Upper lobe of right lung (tissue), 1 donor: Measurements from ENCODE around the gene CTXND1. TPM values are rescaled to one million over a fixed set of nuclear protein-coding genes. Genes with fewer than 3 reads are reported as not detected.

Source experiments
- ATAC-seq: fragments of 200-7000 bp; cut with Tn5 transposase; one replicate; pipeline ENCODE4 v1.9.1; 2020; ENCODE audit warnings: mild to moderate bottlenecking, moderate library complexity
- DNase-seq: peaks from one replicate; pipeline ENCODE4 v3.0.0-alpha.2; 2020
- H3K27ac ChIP-seq: fragments of 200-600 bp; one replicate; pipeline ENCODE4 v1.8.0; 2022
- H3K27me3 ChIP-seq: fragments of 200-600 bp; one replicate; pipeline ENCODE4 v1.8.0; 2022; ENCODE audit warnings: mild to moderate bottlenecking
- H3K36me3 ChIP-seq: fragments of 200-600 bp; one replicate; pipeline ENCODE4 v1.8.0; 2022
- H3K4me1 ChIP-seq: fragments of 200-600 bp; one replicate; pipeline ENCODE4 v1.8.0; 2022
- H3K4me3 ChIP-seq: fragments of 200-600 bp; one replicate; pipeline ENCODE4 v1.8.0; 2022; ENCODE audit warnings: mild to moderate bottlenecking
- H3K9me3 ChIP-seq: fragments of 200-600 bp; one replicate; pipeline ENCODE4 v1.8.0; 2022
- intact Hi-C: fragments of 100-400 bp; cut with DNase I; formaldehyde crosslinking; loops from one replicate; pipeline ENCODE4 v1.11.0; 2022
- total RNA-seq: library from RNA; stranded (reverse); fragmentation: NEBNext Ultra II Directional; extraction: Animal tissue kit (Norgen Biotek cat#: 25700); gene quantifications from one replicate; pipeline ENCODE4 v1.2.1, GENCODE V29; 2021
- TF ChIP-seq, protein P1 (sequence below): fragments of 200-600 bp; IDR thresholded peaks from one replicate; pipeline ENCODE4 v1.8.0; 2022; ENCODE audit warnings: antibody characterized with exemption
- donor health status: DM: no; HTN: yes; CAD: no; lungs with severe emphysema.

CTXND1 gene
- total RNA-seq, 1 donor from 2014 or later: 1.9 TPM

DNA sequence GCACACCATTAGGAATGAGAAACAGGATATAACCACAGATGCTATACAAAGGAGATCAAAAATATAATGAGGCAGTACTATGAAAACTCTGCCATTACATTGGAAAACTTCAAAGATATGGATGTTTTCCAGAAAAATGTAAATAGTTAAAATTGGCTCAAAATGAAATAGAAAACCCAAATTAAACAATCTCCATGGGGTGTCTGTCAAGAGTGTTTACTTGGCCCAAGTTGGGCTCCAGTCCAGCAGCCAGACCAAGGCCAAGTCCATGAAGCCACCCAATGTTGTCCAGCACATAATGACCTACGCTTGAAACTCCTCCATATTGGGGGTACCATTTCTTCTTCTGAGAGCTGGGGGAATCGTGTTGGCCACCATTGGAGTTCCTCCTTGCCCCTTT lies 37.1 kb downstream of the CTXND1 start:
- Histone ChIP-seq H3K9me3 (no peaks in the 10 kb centered on the region), H3K27me3 (no peaks in the 10 kb centered on the region), H3K4me1 (no peaks in the 10 kb centered on the region), H3K27ac (no peak overlapping the region), H3K4me3 (no peak overlapping the region), H3K36me3 (no peaks in the 10 kb centered on the region)
- intact Hi-C loops: no loop called here
- TF ChIP-seq, protein P1, sequence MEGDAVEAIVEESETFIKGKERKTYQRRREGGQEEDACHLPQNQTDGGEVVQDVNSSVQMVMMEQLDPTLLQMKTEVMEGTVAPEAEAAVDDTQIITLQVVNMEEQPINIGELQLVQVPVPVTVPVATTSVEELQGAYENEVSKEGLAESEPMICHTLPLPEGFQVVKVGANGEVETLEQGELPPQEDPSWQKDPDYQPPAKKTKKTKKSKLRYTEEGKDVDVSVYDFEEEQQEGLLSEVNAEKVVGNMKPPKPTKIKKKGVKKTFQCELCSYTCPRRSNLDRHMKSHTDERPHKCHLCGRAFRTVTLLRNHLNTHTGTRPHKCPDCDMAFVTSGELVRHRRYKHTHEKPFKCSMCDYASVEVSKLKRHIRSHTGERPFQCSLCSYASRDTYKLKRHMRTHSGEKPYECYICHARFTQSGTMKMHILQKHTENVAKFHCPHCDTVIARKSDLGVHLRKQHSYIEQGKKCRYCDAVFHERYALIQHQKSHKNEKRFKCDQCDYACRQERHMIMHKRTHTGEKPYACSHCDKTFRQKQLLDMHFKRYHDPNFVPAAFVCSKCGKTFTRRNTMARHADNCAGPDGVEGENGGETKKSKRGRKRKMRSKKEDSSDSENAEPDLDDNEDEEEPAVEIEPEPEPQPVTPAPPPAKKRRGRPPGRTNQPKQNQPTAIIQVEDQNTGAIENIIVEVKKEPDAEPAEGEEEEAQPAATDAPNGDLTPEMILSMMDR: no peak
- ATAC-seq: no peak
- no peak for DNase-seq

- TF ChIP-seq, protein P1: no peak
- H3K27ac ChIP-seq: no peak overlapping the region
- H3K4me3 ChIP-seq: no peak overlapping the region
- no peaks in the 10 kb centered on the region for H3K27me3 ChIP-seq
- no peaks in the 10 kb centered on the region for H3K9me3 ChIP-seq
- intact Hi-C loops: no loop called here
- DNase-seq: no peak
- no peak for ATAC-seq
- no peaks in the 10 kb centered on the region for H3K36me3 ChIP-seq
- peaks cover 7% of the 10 kb centered on the region for H3K4me1 ChIP-seq
These were observed 40.0 kb downstream of the CTXND1 start for GRCh38 chr15:80211976-80212375.

DNA sequence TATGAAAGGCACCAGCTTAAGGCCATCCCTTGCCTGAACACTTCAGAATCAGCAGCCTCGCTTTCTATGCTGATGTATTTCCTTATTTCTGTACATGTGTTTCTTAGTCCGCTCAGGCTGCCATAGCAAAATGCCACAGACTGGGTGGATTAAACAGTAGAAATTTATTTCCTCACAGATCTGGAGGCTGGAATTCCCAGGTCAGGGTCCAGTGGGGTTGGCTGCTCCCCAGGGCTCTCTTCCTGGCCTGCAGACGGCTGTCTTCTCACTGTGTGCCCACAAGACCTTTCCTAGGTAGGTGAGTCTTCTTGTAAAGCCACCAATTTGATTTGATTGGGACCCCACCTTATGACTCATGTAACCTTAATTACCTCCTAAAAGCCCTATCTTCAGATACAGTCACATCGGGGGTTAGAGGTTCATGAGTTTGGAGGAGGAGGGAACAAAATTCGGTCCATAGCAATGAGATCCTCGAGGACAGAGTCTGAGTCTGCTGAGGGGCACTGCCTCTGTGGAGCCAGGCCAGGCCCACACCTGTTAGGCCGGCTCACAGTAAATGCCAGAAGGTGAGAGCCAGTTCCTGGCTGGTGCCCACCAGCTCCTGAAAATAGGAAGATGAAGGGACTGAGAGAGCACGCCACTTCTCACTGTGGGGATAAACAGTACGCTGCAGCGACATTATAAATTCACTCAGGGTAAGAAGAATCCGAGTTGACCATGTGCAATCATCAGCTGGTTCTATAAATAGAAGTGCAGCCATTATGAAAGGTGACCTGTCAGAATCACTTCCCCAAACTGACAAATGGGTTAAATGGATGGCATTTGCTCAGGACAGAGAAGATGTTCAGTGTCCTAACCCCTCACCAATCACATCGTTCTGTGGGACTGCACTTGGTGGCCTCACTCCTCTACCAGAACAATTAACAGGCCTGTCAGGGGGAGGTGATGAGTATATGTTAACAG lies 41.1 kb downstream of the CTXND1 start:
- ATAC-seq (no peak), DNase-seq (no peak)
- Histone ChIP-seq H3K9me3 (no peaks in the 10 kb centered on the region), H3K4me3 (no peak overlapping the region), H3K27ac (no peak overlapping the region), H3K36me3 (no peaks in the 10 kb centered on the region), H3K27me3 (no peaks in the 10 kb centered on the region), H3K4me1 (peaks cover 7% of the 10 kb centered on the region)
- intact Hi-C loops: no loop called here
- TF ChIP-seq, protein P1: no peak

GRCh38 chr15:80208758-80209734 lies 43.0 kb downstream of the CTXND1 start:
- Histone ChIP-seq H3K27ac (no peak overlapping the region), H3K36me3 (no peaks in the 10 kb centered on the region), H3K27me3 (no peaks in the 10 kb centered on the region), H3K9me3 (no peaks in the 10 kb centered on the region), H3K4me3 (no peak overlapping the region), H3K4me1 (peaks cover 7% of the 10 kb centered on the region)
- intact Hi-C loops: no loop called here
- TF ChIP-seq, protein P1: no peak
- DNase-seq: no peak
- ATAC-seq: no peak

DNA sequence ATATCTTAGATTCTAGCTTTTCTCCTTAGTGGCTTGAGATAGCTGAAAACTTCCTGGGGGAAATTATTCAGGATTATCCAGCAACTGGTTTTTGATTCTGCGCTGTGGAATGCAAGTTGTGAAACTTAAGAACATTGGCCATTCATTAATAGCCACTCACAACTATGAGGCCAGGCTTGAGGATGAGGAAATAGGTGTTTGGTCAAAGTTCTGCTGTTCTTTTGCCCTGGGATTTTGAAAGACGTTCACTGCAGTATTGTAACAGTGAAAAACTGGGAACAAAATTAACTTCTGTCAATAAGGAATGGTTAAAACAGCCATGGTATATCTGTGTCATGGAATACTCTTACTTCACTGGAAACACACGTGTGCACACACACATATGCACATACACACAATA lies 44.1 kb downstream of the CTXND1 start:
- DNase-seq: no peak
- no peak overlapping the region for H3K4me3 ChIP-seq
- intact Hi-C loops: no loop called here
- no peak overlapping the region for H3K27ac ChIP-seq
- H3K27me3 ChIP-seq: no peaks in the 10 kb centered on the region
- peaks cover 7% of the 10 kb centered on the region for H3K4me1 ChIP-seq
- no peaks in the 10 kb centered on the region for H3K36me3 ChIP-seq
- TF ChIP-seq, protein P1: no peak
- peak; percentile 72 for ATAC-seq
- H3K9me3 ChIP-seq: no peaks in the 10 kb centered on the region
